ENCODE data around the gene NIPSNAP3A.

The NIPSNAP3A gene

GRCh38 chr9:104805441-104805840 is 58.0 kb downstream of the NIPSNAP3A start:
- no peak for DNase-seq (ENCODE audit: low read depth in 2 of 2, low spot score in 1 of 2)

GRCh38 chr9:104808035-104808614 is 60.6 kb downstream of the NIPSNAP3A start:
- no peak for DNase-seq (ENCODE audit: low read depth in 2 of 2, low spot score in 1 of 2)
